Fibroblast of lung (primary cell): ENCODE results near the gene PRR22.

Source experiments
- EZH2 ChIP-seq: IDR thresholded peaks from 2 replicates; pipeline ENCODE4 v1.5.1; 2012; ENCODE audit warnings: low read length, control low read depth, mild to moderate bottlenecking; ENCODE audit errors: missing control alignments
- TF ChIP-seq, protein P1 (sequence below), 2 donors: IDR thresholded peaks in 1 of 2; conservative IDR thresholded peaks in 1 of 2; 1 replicate in 1 of 2; 2 replicates in 1 of 2; pipeline ENCODE4 v1.5.1; 2011 to 2012; ENCODE audit warnings: low read length in 2 of 2, control low read depth in 1 of 2, inconsistent platforms in 1 of 2, low read depth in 1 of 2, mild to moderate bottlenecking in 1 of 2

DNA sequence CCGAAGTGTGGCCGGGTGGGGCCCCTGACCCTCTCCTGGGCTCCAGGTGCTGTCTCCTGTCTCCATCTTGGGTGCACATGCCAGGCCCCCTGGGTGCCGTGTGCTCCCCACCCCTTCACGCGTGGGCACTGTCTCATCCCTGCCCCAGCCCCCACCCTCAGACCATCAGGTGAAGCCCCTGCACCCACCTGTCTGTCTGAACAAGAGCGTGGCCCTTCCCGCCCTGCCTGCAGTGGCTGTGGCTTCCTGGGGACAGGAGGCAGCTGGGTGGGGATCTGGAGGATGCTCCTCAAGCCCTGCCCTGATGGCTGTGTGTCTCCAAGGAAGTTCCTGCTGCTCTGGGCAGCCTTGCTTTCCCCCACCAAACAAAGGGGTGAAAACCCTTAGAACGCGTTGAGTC lies 2.2 kb downstream of the PRR22 start:
- TF ChIP-seq, protein P1, sequence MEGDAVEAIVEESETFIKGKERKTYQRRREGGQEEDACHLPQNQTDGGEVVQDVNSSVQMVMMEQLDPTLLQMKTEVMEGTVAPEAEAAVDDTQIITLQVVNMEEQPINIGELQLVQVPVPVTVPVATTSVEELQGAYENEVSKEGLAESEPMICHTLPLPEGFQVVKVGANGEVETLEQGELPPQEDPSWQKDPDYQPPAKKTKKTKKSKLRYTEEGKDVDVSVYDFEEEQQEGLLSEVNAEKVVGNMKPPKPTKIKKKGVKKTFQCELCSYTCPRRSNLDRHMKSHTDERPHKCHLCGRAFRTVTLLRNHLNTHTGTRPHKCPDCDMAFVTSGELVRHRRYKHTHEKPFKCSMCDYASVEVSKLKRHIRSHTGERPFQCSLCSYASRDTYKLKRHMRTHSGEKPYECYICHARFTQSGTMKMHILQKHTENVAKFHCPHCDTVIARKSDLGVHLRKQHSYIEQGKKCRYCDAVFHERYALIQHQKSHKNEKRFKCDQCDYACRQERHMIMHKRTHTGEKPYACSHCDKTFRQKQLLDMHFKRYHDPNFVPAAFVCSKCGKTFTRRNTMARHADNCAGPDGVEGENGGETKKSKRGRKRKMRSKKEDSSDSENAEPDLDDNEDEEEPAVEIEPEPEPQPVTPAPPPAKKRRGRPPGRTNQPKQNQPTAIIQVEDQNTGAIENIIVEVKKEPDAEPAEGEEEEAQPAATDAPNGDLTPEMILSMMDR (conservative IDR thresholded peaks at IDR 0.05 in 1 of 2, IDR thresholded peaks at IDR 0.05 in 1 of 2; ENCODE audit: low read depth in 1 of 2, low read length in 2 of 2): no peak
- no peak for TF ChIP-seq EZH2
